AG09309 (cell line): ENCODE results near the gene DRG2.

ENCODE experiments used
- DNase-seq: peaks from one replicate; pipeline ENCODE4 v3.0.0-alpha.2; 2010; ENCODE audit warnings: low read depth
- H3K4me3 ChIP-seq: 2 replicates; pipeline ENCODE4 v1.5.1; 2011; ENCODE audit warnings: mild to moderate bottlenecking, low read depth, low read length, moderate library complexity; ENCODE audit not compliant: control insufficient read depth
- CTCF ChIP-seq: IDR thresholded peaks from 2 replicates; pipeline ENCODE4 v1.5.1; 2011; ENCODE audit warnings: mild to moderate bottlenecking, low read depth, low read length, inconsistent platforms; ENCODE audit not compliant: insufficient read depth, control insufficient read depth; ENCODE audit errors: missing control alignments

The DRG2 gene

GRCh38 chr17:18119938-18120337 is 32.2 kb downstream of the DRG2 start:
- DNase-seq: no peak
- no peak overlapping the region for H3K4me3 ChIP-seq
- no peak for TF ChIP-seq CTCF

- TF ChIP-seq CTCF: no peak
- H3K4me3 ChIP-seq: no peak overlapping the region
- DNase-seq: no peak
Measured at GRCh38 chr17:18120461-18121017, 32.8 kb downstream of the DRG2 start.

GRCh38 chr17:18121144-18121910 is 33.6 kb downstream of the DRG2 start:
- no peak for TF ChIP-seq CTCF

GRCh38 chr17:18122990-18123753 is 35.4 kb downstream of the DRG2 start:
- TF ChIP-seq CTCF: no peak
- no peak overlapping the region for H3K4me3 ChIP-seq
- DNase-seq: no peak

More at GRCh38 chr17:18121144-18121910, 33.6 kb downstream of the DRG2 start:
- DNase-seq: no peak
- no peak overlapping the region for H3K4me3 ChIP-seq

- no peak for TF ChIP-seq CTCF
- no peak for DNase-seq
Measured at GRCh38 chr17:18124345-18125126, 36.8 kb downstream of the DRG2 start.

GRCh38 chr17:18129041-18129502 is 41.3 kb downstream of the DRG2 start:
- no peak overlapping the region for H3K4me3 ChIP-seq
- no peak for DNase-seq
- no peak for TF ChIP-seq CTCF

More at GRCh38 chr17:18124345-18125126, 36.8 kb downstream of the DRG2 start:
- H3K4me3 ChIP-seq: no peak overlapping the region
